Thyroid gland (tissue), 4 donors: ENCODE results near the gene MITF.

Source experiments
- POLR2A ChIP-seq, 2 donors: fragments of 450-650 bp; IDR thresholded peaks; one replicate each; pipeline ENCODE4 v1.6.1; 2017; ENCODE audit warnings: antibody characterized with exemption in 2 of 2, mild to moderate bottlenecking in 2 of 2, moderate library complexity in 1 of 2
- TF ChIP-seq, protein P1 (sequence below), 6 experiments: fragments of 200-600 bp in 3 of 6; fragments of 450-650 bp in 3 of 6; sonication (generic) in 3 of 6; IDR thresholded peaks; one replicate each; pipeline ENCODE4 v1.5.1; 2016 to 2019; ENCODE audit warnings: antibody characterized with exemption in 6 of 6, mild to moderate bottlenecking in 2 of 6, inconsistent platforms in 1 of 6, moderate library complexity in 1 of 6

GRCh38 chr3:69907554-69907953 lies 168.3 kb downstream of the MITF start:
- TF ChIP-seq POLR2A (IDR thresholded peaks at IDR 0.05): no peak
- TF ChIP-seq, protein P1, sequence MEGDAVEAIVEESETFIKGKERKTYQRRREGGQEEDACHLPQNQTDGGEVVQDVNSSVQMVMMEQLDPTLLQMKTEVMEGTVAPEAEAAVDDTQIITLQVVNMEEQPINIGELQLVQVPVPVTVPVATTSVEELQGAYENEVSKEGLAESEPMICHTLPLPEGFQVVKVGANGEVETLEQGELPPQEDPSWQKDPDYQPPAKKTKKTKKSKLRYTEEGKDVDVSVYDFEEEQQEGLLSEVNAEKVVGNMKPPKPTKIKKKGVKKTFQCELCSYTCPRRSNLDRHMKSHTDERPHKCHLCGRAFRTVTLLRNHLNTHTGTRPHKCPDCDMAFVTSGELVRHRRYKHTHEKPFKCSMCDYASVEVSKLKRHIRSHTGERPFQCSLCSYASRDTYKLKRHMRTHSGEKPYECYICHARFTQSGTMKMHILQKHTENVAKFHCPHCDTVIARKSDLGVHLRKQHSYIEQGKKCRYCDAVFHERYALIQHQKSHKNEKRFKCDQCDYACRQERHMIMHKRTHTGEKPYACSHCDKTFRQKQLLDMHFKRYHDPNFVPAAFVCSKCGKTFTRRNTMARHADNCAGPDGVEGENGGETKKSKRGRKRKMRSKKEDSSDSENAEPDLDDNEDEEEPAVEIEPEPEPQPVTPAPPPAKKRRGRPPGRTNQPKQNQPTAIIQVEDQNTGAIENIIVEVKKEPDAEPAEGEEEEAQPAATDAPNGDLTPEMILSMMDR (IDR thresholded peaks at IDR 0.05): no peak
